Endothelial cell (in vitro differentiated cells): ENCODE results near the gene LRRC56. TPM values are rescaled to one million over a fixed set of nuclear protein-coding genes. Genes with fewer than 3 reads are reported as not detected.
A peak's percentile ranks its signal among the peaks of the same experiment; 100 is the strongest.

Experiments
- DNase-seq: peaks from one replicate; pipeline ENCODE4 v3.0.0; 2021; ENCODE audit warnings: low spot score
- H3K27ac Mint-ChIP-seq: one replicate; pipeline ENCODE4 v1.8.0; 2021; ENCODE audit warnings: mixed read lengths, inconsistent platforms; ENCODE audit not compliant: unreplicated experiment
- H3K27me3 Mint-ChIP-seq: one replicate; pipeline ENCODE4 v1.8.0; 2021; ENCODE audit warnings: mild to moderate bottlenecking, moderate library complexity, mixed read lengths, inconsistent platforms; ENCODE audit not compliant: unreplicated experiment
- H3K36me3 Mint-ChIP-seq: one replicate; pipeline ENCODE4 v1.8.0; 2021; ENCODE audit warnings: mild to moderate bottlenecking, low read depth, mixed read lengths, inconsistent platforms; ENCODE audit not compliant: unreplicated experiment
- H3K4me1 Mint-ChIP-seq: one replicate; pipeline ENCODE4 v1.8.0; 2021; ENCODE audit warnings: mild to moderate bottlenecking, mixed read lengths, inconsistent platforms; ENCODE audit not compliant: unreplicated experiment
- H3K4me3 Mint-ChIP-seq: one replicate; pipeline ENCODE4 v1.8.0; 2021; ENCODE audit warnings: mild to moderate bottlenecking, mixed read lengths, inconsistent platforms; ENCODE audit not compliant: unreplicated experiment
- H3K9me3 Mint-ChIP-seq: one replicate; pipeline ENCODE4 v1.8.0; 2021; ENCODE audit warnings: mixed read lengths, inconsistent platforms; ENCODE audit not compliant: unreplicated experiment
- CTCF ChIP-seq: fragments of 200-600 bp; sonication (generic); IDR thresholded peaks from one replicate; pipeline ENCODE4 v1.5.0; 2021; ENCODE audit warnings: antibody characterized with exemption; ENCODE audit not compliant: unreplicated experiment
- long read RNA-seq: library from polyadenylated mRNA; unstranded; transcript quantifications from one replicate; pipeline ENCODE4 v2.0.0, GENCODE V29; 2020; ENCODE audit not compliant: unreplicated experiment
- total RNA-seq: library from RNA; stranded (reverse); fragmentation: NEBNext Ultra II Directional; extraction: Animal tissue kit (Norgen Biotek cat#: 25700); gene quantifications from one replicate; pipeline ENCODE4 v1.2.1, GENCODE V29; 2021; ENCODE audit not compliant: unreplicated experiment

Gene LRRC56
- 2.6 TPM for total RNA-seq
- long read RNA-seq: 0 reads

GRCh38 chr11:536841-537621, at the start of gene LRRC56:
TSS of gene LRRC56 (plus strand) at chr11:537527. CDS start at chr11:540685, 3,158 bp downstream.
- Mint-ChIP-seq H3K27me3 (peaks cover 10% of the 10 kb centered on the region), H3K9me3 (no peaks in the 10 kb centered on the region), H3K36me3 (peaks cover under 1% of the 10 kb centered on the region), H3K4me1 (peaks cover 7% of the 10 kb centered on the region), H3K4me3 (peak within 1 kb of the TSS; percentile 95), H3K27ac (peak within 1 kb of the TSS; percentile 82)
- peak; percentile 76 for DNase-seq
- no peak for TF ChIP-seq CTCF

- TF ChIP-seq CTCF: no peak
- H3K4me3 Mint-ChIP-seq: no peak overlapping the region
Measured at GRCh38 chr11:487571-488021, 49.7 kb upstream of the LRRC56 start.

GRCh38 chr11:488062-488461, 49.3 kb upstream of the LRRC56 start:
- no peak for DNase-seq
- peaks cover 7% of the 10 kb centered on the region for H3K27me3 Mint-ChIP-seq
- peaks cover 8% of the 10 kb centered on the region for H3K36me3 Mint-ChIP-seq

More at GRCh38 chr11:487571-488021, 49.7 kb upstream of the LRRC56 start:
- Mint-ChIP-seq H3K36me3 (peaks cover 8% of the 10 kb centered on the region), H3K9me3 (no peaks in the 10 kb centered on the region), H3K27ac (no peak overlapping the region), H3K4me1 (no peaks in the 10 kb centered on the region), H3K27me3 (peaks cover 7% of the 10 kb centered on the region)
- no peak for DNase-seq

GRCh38 chr11:488579-488978, 48.7 kb upstream of the LRRC56 start:
- no peaks in the 10 kb centered on the region for H3K4me1 Mint-ChIP-seq
- TF ChIP-seq CTCF: no peak
- H3K4me3 Mint-ChIP-seq: no peak overlapping the region
- peaks cover 10% of the 10 kb centered on the region for H3K27me3 Mint-ChIP-seq
- H3K27ac Mint-ChIP-seq: no peak overlapping the region
- peaks cover 4% of the 10 kb centered on the region for H3K36me3 Mint-ChIP-seq
- no peaks in the 10 kb centered on the region for H3K9me3 Mint-ChIP-seq
- no peak for DNase-seq

More at GRCh38 chr11:488062-488461, 49.3 kb upstream of the LRRC56 start:
- no peak for TF ChIP-seq CTCF
- H3K27ac Mint-ChIP-seq: no peak overlapping the region
- H3K4me3 Mint-ChIP-seq: no peak overlapping the region
- H3K9me3 Mint-ChIP-seq: no peaks in the 10 kb centered on the region
- no peaks in the 10 kb centered on the region for H3K4me1 Mint-ChIP-seq

- Mint-ChIP-seq H3K9me3 (no peaks in the 10 kb centered on the region), H3K4me1 (no peaks in the 10 kb centered on the region), H3K36me3 (peaks cover 4% of the 10 kb centered on the region), H3K27me3 (peaks cover 10% of the 10 kb centered on the region), H3K4me3 (no peak overlapping the region), H3K27ac (no peak overlapping the region)
- no peak for TF ChIP-seq CTCF
- DNase-seq: no peak
Measured at GRCh38 chr11:488992-489391, 48.3 kb upstream of the LRRC56 start.
